T-helper 2 cell (primary cell): ENCODE measurements around the gene ANP32A.

Source experiments
- DNase-seq, 5 experiments: peaks; one replicate each; pipeline versions ENCODE4 v3.0.0 to v3.0.0-alpha.2; 2012 to 2022

The ANP32A gene

DNA sequence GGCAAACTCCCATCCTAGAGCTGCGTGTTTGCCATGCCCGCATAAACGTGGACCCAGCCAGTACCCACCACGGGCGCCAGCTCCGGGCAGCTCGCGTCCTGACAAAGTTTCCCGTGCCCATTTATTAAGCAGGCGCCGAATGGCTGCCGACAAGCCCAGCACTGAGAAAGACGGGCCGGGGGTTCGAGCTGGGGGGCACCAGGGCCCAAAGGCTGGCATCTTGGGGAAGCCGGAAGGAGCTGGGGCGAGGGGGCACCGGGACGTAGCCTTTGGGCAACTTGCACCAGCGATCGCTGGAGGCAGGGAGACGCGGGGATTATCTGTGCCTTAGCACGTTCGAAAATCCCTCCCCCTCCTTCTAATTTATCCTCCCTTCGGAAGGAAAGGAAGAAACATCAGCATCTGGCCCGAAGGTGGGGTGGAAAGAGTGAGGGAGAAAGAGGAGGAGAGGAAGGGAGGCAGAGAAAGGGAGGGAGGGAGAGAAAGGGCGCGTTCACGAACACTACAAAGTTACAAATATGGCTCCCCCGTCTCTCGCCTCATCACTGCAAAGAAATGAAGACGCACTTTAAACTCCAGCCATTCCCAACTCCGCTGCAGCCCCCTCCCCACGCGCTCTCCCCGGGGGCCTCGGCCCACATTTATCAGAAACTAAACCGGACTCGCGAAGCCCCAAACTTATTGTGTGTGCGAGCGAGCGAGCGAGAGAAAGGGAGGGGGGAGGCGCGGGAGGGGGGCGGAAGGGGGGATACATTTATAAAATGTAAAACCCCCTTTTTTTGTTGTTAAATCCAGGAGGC, 1.0 kb downstream of the ANP32A start:
- peak in 4 of 5 experiments; percentile 13 to 61 (median 28) for DNase-seq

DNA sequence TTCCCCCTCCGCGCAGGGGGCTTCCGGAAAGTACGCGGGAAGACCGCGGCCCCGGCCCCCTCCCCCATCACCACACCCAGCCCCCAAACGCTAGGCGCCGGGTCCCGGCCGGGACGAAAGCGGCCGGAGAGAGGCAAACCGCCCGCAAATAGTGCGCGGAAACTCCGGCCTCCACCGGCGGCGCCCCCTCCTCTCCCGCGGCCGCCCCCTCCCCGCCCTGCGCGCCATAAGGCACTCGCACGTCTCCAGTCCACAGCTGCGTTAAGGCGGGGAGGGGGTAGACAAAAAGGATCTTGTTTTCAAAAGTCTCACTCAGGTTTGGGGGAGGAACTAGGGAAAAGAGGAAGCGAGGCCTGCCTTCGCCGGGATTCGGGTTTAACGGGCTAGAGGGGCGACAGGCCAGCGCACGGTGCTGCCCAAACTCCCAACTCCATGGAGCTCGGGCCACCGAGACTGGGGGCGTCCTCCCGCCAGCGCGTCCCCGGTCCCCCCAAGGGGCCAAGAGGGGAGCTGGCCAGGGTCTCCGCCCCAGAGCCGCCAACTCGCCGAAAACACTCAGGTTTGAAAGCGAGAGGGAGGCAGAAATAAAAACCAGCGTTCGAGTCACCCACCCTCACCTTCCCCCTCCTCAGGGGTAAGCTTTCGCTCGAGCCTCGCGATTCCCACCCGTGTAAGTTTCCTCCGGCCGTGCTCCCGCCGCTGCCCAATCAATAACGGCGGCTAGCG, 1.8 kb downstream of the ANP32A start:
- DNase-seq, result peak in 2 of 5 experiments; percentile 12 to 58

DNA sequence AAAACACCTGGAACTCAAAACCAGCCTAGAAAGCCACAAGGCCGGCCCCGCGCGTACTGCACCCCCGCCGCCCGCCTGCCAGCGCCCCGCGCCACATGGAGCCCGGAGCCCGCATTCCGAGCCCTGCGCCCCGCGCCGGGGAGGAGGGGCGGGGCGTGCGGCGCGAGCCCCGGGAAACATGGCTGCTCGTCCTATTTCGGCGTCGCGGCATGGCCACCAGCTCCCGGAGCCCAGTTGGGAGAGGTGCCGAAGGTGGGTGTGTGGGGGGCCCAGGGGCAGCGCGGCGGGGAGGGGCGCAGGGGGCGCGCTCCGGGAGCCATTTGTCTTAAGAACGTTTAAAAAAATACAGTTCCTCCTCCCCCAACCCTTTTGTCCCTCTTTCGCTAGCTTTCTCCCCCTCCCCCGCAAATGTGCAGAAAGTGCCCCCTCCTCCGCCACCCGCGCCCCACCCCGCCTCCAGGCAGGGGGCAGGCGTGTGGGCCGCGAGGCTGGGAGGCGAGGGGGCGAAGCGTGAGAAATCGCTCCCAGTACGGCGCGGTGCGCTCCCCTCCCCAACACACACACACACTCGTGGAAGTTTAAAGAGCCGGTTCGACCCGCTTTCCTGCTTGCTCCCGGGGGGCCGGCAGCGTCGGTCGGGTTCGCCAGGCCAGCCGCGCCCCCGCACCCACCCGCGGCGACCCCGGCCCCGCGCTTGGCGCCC, 2.5 kb downstream of the ANP32A start:
- DNase-seq, result peak; percentile 44 to 81 (median 65)

DNA sequence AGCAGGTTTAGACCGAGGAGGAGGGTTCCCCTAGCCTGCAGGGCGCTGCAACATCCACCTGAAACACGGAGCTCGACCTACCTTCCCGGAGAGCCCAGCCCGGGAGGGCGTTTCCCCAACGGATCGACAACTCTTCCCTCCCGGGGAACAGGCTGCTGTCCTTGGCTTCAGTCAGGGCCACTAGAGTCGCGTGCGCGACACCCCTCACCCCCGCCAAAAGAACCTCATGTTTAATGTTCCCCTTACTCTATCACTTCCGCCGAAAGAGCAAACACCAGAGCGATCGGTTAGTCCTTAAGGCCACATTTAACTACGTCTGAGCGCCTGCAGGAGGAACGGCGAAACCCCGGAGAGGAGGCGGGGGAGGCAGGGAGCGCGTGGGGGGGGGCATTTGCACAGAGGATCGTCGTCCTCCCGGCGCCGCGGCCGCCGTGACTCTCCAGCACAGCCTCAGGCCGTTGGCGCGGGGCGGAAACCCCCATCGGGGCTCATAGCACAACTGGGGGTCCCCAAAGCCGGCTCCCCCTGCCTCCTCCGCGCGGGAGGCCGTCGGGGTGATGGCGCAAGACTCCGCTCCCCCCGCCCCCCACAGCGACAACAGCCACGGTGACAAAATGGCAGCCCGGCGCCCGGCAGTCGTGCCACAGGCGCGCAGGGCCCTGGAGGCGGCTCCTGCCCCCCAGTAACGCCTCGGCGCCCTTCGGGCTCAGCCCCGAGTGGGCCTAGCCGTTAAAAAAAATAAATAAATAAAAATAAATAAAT, 3.2 kb downstream of the ANP32A start:
- DNase-seq, result peak; percentile 53 to 90 (median 68)

- peak in 1 of 5 experiments; percentile 54 for DNase-seq
Observed at GRCh38 chr15:68816795-68817303, 3.8 kb downstream of the ANP32A start.

DNA sequence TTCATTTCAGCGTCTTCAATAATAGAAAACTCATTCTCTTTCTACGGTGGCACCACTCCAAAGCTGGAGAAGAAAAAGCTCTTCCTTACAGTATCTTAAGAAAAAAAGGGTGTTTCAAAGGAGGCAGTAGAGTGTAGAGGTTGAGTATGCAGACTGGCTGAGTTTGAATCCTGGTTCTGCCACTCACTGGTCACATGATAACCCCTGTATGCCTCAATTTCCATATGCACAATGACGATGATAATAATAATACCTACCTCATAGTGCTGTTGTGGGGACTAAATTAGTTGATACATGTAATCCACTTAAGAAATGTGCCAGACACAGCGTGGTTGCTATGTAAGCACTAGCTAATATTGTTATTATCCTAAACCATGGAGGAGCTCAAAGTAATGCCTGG, 4.5 kb downstream of the ANP32A start:
- DNase-seq, result no peak

- no peak for DNase-seq
Observed at GRCh38 chr15:68815598-68815997, 5.1 kb downstream of the ANP32A start.

- no peak for DNase-seq
Observed at GRCh38 chr15:68814596-68814995, 6.1 kb downstream of the ANP32A start.

GRCh38 chr15:68812597-68813431, 7.9 kb downstream of the ANP32A start:
- no peak for DNase-seq

DNA sequence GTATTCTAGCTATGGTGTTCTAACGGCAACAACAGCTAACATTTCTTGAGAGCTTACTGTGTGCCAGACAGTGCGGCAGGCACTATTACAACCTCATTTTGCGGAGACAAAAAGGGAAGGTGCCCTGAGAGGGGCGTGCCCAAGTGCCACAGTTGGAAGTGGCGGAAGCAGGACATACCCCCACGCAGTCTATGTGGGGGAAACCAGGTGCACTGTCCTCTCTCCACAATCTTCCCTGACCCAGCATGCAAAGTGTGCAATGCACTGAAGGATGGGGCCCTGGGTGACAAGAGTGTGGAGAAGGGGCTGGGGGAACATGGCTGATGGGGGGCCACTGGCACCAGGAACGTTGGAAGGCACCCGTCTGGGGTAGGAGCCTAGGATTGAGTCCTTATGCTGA, 8.6 kb downstream of the ANP32A start:
- DNase-seq, result no peak

- DNase-seq, result no peak
Observed at GRCh38 chr15:68809517-68809916, 11.2 kb downstream of the ANP32A start.

GRCh38 chr15:68808770-68809169, 11.9 kb downstream of the ANP32A start:
- DNase-seq, result no peak

DNA sequence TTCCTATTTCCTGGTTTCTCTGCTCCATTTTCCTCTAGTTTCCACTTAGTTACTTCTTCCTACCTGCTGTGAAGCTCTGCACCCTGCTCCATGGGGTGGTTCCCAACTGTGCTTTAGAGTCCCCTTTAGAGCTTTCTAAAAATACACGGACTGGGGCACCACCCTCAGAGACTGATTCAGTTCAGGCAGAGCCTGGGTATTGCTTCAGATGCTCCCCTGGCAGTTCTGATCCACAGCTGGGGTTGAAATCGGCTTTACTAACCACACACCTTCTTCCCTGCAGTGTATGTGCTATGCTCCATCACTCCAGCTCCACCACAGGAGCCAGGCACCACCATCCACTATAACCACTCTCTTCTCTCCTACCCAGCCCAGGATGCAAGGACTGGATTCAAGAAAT, 12.6 kb downstream of the ANP32A start:
- no peak for DNase-seq

GRCh38 chr15:68807249-68807648, 13.4 kb downstream of the ANP32A start:
- no peak for DNase-seq

DNA sequence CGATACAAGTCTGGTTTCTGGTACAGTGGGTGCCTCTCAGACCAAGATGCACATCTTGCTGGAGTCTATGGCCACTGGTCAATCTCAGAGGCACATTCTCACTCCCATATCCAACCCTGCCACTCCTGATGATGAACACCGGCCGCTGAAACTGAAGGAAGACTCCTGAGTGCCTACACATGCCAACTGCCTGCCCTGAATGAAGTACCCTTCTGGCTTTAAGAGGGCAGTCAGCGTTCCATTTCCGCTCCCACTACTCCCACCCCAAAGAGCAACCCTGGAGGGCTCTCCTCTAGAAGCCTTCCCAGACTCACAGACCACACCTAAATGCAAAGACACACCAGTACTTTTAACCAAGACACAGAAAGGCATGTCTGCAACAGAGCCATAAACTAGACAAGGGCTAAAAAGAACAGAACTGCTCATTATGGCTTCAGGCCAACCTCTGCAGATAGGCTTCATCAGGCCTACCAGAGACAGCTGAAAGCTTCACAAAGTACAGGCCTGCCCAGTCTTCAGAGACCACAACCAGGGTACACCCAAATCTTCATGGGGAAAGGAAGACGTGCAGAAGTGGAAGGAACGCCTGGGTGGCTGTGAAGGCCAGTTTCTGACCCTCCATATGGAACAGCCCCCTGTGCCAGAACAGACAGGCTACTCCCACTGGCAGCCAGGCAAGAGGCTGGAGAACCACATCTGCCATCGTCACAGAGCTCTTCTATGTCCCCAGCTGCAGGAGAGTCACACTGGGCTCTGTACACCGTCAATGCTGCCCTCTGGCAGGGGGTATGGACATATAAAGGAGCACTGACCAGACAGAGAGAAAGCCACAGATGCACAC, 14.3 kb downstream of the ANP32A start:
- no peak for DNase-seq

GRCh38 chr15:68802373-68802772, 18.3 kb downstream of the ANP32A start:
- DNase-seq, result no peak

DNA sequence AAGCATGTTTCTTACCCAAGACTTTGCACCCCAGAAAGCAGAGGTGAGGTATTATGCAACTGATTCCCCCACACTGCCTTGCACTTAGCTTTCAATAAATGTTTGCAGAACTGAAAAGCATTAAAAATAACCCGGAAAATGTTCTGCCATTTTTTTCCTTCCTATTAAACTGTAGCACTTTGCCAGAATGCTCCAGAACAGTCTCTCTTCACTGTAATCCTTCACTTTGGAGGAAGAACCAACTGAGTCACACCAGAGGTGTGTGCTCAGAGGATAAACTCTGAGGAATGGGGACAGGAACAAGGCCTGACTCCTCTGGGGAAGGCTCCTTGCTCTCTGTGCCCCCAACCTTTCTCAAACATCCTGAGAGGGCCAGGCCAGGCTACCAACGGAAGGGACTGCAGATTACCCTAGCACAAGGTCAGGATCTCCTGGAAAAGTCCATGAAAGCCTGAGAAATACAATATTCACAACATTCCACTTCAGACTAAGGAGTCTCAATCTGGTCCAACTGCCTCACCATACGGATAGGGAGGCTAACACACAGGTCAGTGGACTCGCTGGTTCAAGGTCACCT, 19.0 kb downstream of the ANP32A start:
- no peak for DNase-seq

DNA sequence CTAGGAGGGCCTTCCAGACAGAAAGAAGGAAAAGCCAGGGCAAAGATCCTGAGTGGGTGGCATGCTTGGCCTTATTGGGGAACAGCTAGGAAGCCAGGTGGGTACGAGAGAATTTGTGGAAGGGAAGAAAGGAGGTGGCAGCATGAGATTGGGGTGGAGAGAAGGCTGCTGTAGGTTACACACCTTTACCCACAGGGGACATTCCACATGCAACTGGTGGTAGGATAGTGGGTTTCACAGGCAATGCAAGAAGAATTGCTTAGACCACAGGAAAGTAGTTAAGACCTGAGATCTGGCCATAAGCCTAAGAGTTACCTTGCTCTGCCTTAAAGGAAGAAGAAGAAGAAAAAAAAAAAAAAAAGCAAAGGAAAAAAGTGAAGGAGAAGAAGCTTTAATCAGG, 19.8 kb downstream of the ANP32A start:
- no peak for DNase-seq

- DNase-seq, result no peak
Observed at GRCh38 chr15:68798346-68799094, 22.2 kb downstream of the ANP32A start.
